Right lobe of liver (tissue), 4 donors: ENCODE data around the gene PCDH15.

Source experiments
- CTCF ChIP-seq, 4 donors: fragments of 200-600 bp in 3 of 4; fragments of 450-650 bp in 1 of 4; IDR thresholded peaks; one replicate each; pipeline versions ENCODE4 v1.5.1 to v1.8.0; 2016 to 2022; ENCODE audit warnings: antibody characterized with exemption in 4 of 4, mild to moderate bottlenecking in 2 of 4
- POLR2A ChIP-seq: fragments of 450-650 bp; IDR thresholded peaks from one replicate; pipeline ENCODE4 v1.6.1; 2017; ENCODE audit warnings: antibody characterized with exemption, mild to moderate bottlenecking
- donor health status: DM: no; HTN: no; CAD: no.
- donor health status: DM: no; HTN: no; CAD: no.
- donor health status: DM: no; HTN: yes; CAD: no.

- TF ChIP-seq CTCF (IDR thresholded peaks at IDR 0.05) (no peak), POLR2A (no peak)
Observed at GRCh38 chr10:54772468-54773122, 28.4 kb downstream of the PCDH15 start.
